Measurements from ENCODE around the gene GSTM5.
"Not testable (repeated sequence)": the region's sequence is repeated elsewhere in the genome, so short reads cannot be mapped to it uniquely, and the experiment has no call there.

DNA sequence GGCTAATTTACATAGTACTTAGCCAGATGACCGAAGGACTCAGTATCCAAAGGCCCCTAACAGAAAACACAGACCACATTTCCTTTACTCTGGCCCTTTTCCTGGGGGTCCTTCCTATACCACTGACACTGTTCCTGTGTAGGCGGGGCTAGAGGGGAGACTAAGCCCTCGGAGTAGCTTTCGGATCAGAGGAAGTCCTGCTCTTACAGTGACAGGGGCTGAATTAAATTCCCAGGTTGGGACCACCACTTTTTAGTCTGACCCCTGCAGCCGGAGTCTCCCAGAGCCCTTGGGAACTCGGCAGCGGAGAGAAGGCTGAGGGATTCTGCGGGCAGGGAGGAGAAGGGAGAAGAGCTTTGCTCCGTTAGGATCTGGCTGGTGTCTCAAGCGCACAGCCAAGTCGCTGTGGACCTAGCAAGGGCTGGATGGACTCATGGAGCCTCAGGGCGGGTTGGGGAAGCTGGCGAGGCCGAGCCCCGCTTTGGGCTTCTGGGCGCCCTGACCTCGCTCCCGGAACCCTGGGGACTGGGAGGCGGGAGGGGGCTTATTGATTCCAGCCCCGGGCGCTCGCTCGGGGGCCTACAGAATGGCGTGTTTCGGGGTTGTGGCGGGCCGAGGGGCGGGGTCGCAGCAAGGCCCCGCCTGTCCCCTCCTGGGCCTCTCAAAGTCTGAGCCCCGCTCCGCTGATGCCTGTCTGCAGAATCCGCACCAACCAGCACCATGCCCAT is at the start of gene GSTM5:
- TF ChIP-seq, protein P1, sequence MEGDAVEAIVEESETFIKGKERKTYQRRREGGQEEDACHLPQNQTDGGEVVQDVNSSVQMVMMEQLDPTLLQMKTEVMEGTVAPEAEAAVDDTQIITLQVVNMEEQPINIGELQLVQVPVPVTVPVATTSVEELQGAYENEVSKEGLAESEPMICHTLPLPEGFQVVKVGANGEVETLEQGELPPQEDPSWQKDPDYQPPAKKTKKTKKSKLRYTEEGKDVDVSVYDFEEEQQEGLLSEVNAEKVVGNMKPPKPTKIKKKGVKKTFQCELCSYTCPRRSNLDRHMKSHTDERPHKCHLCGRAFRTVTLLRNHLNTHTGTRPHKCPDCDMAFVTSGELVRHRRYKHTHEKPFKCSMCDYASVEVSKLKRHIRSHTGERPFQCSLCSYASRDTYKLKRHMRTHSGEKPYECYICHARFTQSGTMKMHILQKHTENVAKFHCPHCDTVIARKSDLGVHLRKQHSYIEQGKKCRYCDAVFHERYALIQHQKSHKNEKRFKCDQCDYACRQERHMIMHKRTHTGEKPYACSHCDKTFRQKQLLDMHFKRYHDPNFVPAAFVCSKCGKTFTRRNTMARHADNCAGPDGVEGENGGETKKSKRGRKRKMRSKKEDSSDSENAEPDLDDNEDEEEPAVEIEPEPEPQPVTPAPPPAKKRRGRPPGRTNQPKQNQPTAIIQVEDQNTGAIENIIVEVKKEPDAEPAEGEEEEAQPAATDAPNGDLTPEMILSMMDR (IDR thresholded peaks at IDR 0.05): not testable (repeated sequence)
- not testable (repeated sequence) for TF ChIP-seq POLR2A (IDR thresholded peaks at IDR 0.05)

All from adrenal gland (tissue), 5 donors.